NCI-H2171 treated with DMSO at 0.1 percent for 48 hours (cell line): Measurements from ENCODE around the gene YES1.
A peak's percentile ranks its signal among the peaks of the same experiment; 100 is the strongest.

Experiments used
- DNase-seq: peaks from one replicate; lab custom pipeline; 2025; lab: John Stamatoyannopoulos, UW

YES1 gene

DNA sequence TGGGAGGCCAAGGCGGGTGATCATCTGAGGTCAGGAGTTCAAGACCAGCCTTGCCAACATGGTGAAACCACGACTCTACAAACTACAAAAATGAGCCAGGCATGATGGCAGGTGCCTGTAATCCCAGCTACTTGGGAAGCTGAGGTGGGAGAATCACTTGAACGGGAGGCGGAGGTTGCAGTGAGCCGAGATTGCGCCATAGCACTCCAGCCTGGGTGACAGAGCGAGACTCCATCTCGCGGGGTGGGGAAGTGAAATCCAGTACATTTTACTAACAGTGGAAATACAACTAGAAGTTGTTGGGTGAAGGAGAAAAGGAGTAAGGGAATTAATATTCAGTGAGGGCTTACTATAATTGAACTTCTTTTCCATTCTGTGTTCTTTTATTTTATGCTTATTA is 86.4 kb downstream of the YES1 start:
- no peak for DNase-seq

- DNase-seq, result no peak
Observed at GRCh38 chr18:723541-724080, 88.4 kb downstream of the YES1 start.

DNA sequence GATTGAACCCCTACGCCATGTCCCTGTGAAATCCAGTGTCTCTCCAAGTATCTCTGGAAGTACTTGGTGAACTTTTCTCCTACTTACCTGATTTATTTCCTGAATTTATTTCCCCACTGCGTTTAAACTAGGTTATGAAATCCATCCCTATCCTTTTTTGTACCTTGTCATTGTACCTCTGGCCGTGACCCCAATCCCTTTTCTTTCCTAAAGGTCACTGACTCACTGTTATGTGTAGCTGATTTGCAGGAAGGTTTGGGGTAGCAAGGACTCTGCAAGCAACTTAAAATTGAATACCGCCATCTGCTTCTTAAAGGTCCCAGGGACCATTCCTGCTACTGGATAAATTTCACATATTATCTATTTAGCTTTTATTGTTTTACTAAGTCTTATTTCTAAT is 95.0 kb downstream of the YES1 start:
- DNase-seq, result no peak

DNA sequence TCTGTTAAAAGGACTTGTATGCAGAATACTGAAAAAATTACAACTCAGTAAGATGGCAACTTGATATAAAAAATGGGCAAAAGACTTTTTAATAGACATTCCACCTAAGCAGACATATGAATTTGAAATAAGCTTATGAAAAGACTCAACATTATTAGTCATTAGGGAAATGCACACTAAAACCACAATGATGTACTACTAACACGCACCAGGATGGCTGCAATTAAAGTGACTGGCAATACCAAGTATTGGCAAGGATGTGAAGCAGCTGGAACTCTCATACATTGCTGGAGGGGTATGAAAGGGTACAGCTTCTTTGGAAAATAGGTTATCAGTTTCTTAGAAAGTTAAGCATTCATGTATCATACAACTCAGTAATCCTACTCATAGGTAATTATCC is 96.4 kb downstream of the YES1 start:
- no peak for DNase-seq

DNA sequence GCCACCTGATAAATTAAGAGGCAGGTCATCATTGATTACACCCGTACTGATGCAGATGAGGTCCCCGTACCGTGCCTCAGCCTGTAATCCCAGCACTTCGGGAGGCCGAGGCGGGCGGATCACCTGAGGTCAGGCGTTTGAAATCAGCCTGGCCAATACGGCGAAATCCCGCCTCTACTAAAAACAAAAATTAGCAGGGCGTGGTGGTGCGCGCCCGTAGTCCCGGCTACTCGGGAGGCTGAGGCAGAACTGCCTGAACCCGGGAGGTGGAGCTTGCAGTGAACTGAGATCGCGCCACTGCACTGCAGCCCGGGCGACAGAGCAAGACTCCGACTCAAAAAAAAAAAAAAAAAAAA is 98.9 kb downstream of the YES1 start:
- no peak for DNase-seq

GRCh38 chr18:712401-713134 is 99.5 kb downstream of the YES1 start, which contains the start of gene ENOSF1:
ENOSF1 (minus strand) TSS chr18:712630; CDS start chr18:712587, 43 bp downstream.
- peak; percentile 75 for DNase-seq

DNA sequence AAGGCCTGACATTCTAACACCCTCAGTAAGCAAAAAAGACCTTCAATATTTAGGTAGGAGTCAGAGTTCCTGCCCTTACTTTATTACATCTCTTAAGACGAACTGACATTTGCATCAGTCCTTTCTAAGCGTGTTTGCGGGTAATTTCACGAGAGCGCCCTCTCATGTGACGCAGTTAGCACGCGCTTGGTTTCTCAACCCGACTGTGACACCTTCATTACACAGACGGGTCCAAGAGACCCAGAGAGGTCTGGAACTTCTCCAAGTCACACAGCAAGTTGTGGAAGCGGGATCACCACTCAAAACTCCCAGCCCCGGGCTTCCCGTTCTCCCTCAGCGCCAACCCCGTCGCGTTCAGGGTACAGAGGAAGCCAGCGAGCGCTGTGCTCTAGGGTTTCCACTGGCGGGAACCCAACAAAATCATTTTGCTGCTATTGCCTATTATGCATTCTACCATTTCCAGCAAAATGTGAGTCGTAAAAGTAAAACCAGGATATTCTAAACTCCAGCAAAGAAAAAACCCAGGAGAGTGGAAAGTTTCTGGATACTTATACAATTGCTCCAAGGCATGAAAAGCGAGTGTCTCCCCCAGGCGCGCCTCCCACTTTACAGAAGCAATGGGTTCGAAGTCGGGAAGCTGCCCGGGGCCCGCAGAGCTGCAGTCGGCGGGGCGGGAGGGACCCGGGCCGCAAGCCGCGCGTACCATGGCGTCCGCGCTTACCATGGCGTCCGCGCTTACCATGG is 100.2 kb downstream of the YES1 start:
- peak; percentile 38 for DNase-seq

- peak; percentile 21 for DNase-seq
Observed at GRCh38 chr18:711310-711656, 100.8 kb downstream of the YES1 start.

GRCh38 chr18:710418-711300 is 101.4 kb downstream of the YES1 start:
- no peak for DNase-seq

DNA sequence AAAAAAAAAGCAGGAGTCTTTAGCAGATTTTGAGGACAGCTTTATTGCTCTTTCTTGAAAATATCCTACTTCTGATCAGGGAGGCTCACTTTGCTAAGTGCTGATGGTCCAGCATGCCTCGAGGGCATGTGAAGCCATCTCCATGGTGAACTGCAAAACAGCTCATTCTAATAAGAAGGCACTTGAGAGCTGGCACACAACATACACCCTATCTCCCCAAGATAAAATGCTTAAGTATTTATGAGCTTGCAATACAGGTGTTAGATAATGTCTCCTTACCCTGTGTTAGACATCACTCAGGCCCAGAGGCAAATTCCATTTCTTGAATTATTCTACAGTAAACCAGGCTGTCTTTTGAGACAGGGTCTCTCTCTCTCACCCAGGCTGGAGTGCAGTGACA is 102.3 kb downstream of the YES1 start:
- no peak for DNase-seq

DNA sequence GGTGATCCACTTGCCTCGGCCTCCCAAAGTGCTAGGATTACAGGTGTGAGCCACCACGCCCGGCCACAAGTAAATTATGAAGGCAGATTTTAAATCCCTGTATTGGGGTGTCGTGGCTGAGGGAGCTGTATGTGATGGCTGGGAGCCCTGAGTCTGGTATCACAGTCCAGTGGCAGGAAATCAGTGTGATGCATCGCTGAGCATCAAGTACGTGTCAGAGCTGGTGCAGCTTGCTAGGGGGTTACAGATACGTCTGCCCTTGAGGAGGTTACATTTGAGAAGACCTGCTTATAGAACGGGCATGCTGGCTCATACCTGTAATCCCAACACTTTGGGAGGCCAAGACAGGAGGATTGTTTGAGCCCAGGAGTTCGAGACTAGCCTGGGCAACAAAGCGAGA is 103.9 kb downstream of the YES1 start:
- no peak for DNase-seq

- DNase-seq, result no peak
Observed at GRCh38 chr18:706405-706804, 105.6 kb downstream of the YES1 start.

DNA sequence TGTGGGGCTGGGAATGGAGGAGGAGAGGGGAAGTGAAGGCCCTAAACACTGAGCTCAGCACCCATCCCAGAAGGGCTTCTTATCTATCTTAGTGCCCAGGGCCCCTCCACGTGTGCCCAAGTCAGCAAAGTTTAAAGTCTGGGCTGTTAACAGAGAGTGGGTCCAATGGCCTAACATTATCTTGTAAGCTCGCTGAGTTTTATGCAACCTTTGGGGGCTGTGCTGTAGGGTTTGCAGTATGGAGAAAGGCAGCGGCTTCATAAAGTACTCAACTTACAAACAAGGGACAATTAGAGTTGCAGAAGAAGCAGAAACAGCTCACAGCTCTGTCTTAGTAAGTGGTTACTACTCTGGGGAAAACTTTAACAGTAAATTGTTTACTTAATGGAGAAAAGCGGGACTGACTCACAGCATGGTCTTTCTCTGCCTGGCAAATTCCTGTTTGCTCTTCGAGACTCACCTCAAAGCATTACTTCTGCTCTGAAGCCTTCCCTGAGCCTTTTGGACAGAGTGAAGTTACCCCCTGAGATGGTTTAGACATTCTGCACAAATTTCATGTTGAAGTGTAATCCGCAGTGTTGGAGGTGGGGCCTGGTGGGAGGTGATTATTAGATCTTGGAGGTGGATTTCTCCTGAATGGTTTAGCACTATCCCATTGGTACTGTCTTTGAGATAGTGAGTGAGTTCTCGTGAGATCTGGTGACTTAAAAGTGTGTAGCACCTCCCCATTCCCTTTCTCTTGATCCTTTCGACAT is 108.7 kb downstream of the YES1 start:
- DNase-seq, result no peak

DNA sequence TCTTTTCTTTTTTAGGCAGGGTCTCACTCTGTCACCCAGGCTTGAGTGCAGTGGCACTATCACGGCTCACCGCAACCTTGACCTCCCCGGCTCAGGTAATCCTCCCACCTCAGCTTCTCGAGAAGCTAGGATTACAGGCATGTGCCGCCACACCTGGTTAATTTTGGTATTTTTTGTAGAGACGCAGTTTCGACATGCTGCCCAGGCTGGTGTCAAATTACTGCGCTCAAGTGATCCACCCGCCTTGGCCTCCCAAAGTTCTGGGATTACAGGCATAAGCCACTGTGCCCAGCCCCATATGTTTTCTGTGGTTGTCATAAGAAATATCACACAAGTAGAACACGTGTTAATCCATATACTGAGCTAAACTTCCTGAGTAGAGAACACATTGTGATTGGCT is 114.2 kb downstream of the YES1 start:
- peak; percentile 76 for DNase-seq

DNA sequence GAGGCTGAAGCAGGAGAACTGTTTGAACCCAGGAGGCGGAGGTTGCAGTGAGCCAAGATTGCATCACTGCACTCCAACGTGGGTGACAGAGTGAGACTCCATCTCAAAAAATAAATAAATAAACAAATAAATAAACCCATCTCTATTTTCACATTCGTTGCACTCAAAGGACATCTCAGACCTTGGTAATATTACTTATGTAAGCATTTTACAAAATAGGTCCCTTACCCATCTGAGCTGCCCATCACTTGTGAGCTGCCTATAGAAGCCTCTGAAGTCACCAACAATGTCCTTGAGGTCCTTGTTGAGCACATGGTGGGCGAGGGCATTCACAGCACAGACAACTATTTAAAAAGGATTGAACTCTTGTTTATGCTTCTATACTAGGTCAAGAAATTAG is 115.0 kb downstream of the YES1 start:
- no peak for DNase-seq

- DNase-seq, result peak; percentile 31
Observed at GRCh38 chr18:693466-694187, 118.4 kb downstream of the YES1 start.

DNA sequence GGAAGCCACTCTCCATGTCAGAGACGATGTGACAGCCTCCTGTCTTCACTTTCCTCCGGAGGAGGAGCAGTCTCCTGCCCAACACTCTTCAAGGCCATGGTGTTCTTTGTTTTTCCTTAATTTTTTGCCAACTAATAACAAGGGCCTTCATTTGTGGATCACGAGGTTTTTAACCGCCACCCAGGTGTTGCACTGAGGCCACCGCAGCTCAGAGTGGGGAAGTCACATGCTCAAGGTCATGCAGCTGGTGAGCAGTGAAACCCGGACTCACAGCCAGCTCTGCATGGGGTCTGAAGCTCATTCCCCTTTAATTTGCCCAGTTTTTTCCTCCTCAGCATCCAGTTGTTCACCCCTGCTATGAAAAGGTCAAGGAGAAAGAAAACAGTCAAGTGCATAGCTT is 119.2 kb downstream of the YES1 start:
- DNase-seq, result no peak

- no peak for DNase-seq
Observed at GRCh38 chr18:688323-688722, 123.7 kb downstream of the YES1 start.

GRCh38 chr18:686339-687111 is 125.5 kb downstream of the YES1 start:
- DNase-seq, result no peak

DNA sequence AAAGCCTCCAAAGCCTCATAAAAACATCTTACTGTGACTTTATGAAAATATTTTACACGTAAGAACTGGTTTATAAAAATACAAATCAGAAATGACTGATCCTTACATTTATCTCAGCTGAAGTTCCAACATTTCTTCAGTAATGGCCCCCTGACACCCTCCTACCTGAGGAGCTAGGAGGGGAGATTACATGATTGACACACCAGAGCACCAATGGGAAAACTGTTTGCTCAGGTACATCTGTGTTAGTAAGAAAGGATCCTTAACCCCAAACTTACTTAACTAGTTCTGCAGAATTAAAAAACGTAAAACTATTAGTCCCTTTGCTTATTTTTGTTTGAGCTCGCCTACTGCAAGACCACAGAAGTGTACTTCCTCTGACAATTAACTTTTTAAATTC is 126.6 kb downstream of the YES1 start:
- DNase-seq, result no peak
